Neural progenitor cell (in vitro differentiated cells): ENCODE measurements around the gene HOXD11.

Source experiments
- EZH2 ChIP-seq: fragments of 200-600 bp; sonication (generic); IDR thresholded peaks from 2 replicates; pipeline ENCODE4 v1.6.1; 2017; ENCODE audit warnings: antibody characterized with exemption, mild to moderate bottlenecking, moderate library complexity
- EZH2phosphoT487 ChIP-seq: fragments of 200-600 bp; sonication (generic); IDR thresholded peaks from 2 replicates; pipeline ENCODE4 v1.6.1; 2017; ENCODE audit warnings: antibody characterized with exemption
- TF ChIP-seq, protein P1 (sequence below): fragments of 200-600 bp; sonication (generic); IDR thresholded peaks from 2 replicates; pipeline ENCODE4 v1.5.1; 2017; ENCODE audit warnings: antibody characterized with exemption, mild to moderate bottlenecking

DNA sequence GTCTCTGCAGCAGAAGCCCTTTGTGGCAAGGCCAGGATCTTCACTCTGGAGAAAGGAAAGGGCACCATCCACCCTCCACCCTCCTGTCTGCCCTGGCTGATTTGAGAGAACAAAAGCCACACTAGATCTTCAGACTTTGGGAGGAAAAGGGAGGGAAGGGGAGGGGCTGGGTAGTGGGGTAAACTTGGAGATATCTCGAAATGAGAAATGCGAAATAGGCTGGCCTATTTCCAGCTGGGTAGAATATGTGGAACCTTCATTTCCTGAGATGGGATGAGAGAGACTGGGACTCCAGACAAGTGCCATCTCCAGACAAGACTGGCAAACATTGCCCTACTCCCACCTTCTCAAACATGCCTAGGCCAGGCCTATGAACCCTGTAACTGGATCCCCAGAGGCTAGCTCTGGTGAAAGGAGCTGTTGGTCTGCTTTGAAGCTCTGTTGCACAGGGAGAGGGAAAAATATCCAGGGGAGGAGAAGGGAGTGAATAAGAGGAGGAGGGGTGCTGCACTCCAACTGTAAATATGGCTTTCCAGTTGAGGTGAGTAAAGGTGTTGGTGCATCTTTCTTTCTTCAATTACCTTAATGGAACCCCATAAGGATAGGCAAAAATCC is 5.8 kb upstream of the HOXD11 start:
- TF ChIP-seq, protein P1, sequence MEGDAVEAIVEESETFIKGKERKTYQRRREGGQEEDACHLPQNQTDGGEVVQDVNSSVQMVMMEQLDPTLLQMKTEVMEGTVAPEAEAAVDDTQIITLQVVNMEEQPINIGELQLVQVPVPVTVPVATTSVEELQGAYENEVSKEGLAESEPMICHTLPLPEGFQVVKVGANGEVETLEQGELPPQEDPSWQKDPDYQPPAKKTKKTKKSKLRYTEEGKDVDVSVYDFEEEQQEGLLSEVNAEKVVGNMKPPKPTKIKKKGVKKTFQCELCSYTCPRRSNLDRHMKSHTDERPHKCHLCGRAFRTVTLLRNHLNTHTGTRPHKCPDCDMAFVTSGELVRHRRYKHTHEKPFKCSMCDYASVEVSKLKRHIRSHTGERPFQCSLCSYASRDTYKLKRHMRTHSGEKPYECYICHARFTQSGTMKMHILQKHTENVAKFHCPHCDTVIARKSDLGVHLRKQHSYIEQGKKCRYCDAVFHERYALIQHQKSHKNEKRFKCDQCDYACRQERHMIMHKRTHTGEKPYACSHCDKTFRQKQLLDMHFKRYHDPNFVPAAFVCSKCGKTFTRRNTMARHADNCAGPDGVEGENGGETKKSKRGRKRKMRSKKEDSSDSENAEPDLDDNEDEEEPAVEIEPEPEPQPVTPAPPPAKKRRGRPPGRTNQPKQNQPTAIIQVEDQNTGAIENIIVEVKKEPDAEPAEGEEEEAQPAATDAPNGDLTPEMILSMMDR, result no peak
- TF ChIP-seq EZH2 (no peak), EZH2phosphoT487 (no peak)
